Skeletal muscle tissue (tissue), 4 donors: ENCODE results near the gene ING5. TPM values are rescaled to one million over a fixed set of nuclear protein-coding genes. Genes with fewer than 3 reads are reported as not detected.

Source experiments
- H3K27ac ChIP-seq: one replicate; pipeline ENCODE4 v1.7.0; 2013; ENCODE audit warnings: mild to moderate bottlenecking, low read depth, low read length, inconsistent platforms
- H3K27me3 ChIP-seq, 3 donors: one replicate each; pipeline ENCODE4 v1.7.0; 2013; ENCODE audit warnings: low read length in 3 of 3; ENCODE audit not compliant: control insufficient read depth in 3 of 3, insufficient read depth in 3 of 3
- H3K36me3 ChIP-seq, 3 donors: one replicate each; pipeline ENCODE4 v1.7.0; 2013; ENCODE audit warnings: low read length in 3 of 3; ENCODE audit not compliant: control insufficient read depth in 3 of 3, insufficient read depth in 3 of 3
- H3K4me1 ChIP-seq, 3 donors: one replicate each; pipeline ENCODE4 v1.7.0; 2013; ENCODE audit warnings: low read length in 3 of 3, mild to moderate bottlenecking in 3 of 3; ENCODE audit not compliant: control insufficient read depth in 3 of 3, insufficient read depth in 3 of 3
- H3K4me3 ChIP-seq, 3 donors: one replicate each; pipeline ENCODE4 v1.7.0; 2013; ENCODE audit warnings: low read length in 3 of 3
- H3K9ac ChIP-seq, 3 donors: one replicate each; pipeline ENCODE4 v1.7.0; 2013; ENCODE audit warnings: low read length in 3 of 3, mild to moderate bottlenecking in 3 of 3, moderate library complexity in 2 of 3, low read depth in 1 of 3
- H3K9me3 ChIP-seq, 3 donors: one replicate each; pipeline ENCODE4 v1.7.0; 2013; ENCODE audit warnings: low read length in 3 of 3; ENCODE audit not compliant: control insufficient read depth in 3 of 3
- total RNA-seq: library from RNA; depleted of rRNA; stranded (reverse); fragments of >200 nt; gene quantifications from one replicate; pipeline ENCODE4 v1.2.3, GENCODE V29; 2014
- donor health status: Osteomylitis.

Gene ING5
- total RNA-seq, 1 donor from 2014 or later = 16.7 TPM

- no peaks in the 10 kb centered on the region for H3K36me3 ChIP-seq
- no peak overlapping the region for H3K4me3 ChIP-seq
- no peaks in the 10 kb centered on the region for H3K4me1 ChIP-seq
- no peak overlapping the region for H3K27ac ChIP-seq
- H3K9ac ChIP-seq = no peak overlapping the region
- peaks cover 15 to 27% (median 17%) of the 10 kb centered on the region in 3 donors for H3K27me3 ChIP-seq
- H3K9me3 ChIP-seq = no peaks in the 10 kb centered on the region
Measured at GRCh38 chr2:241777686-241778627, 76.1 kb downstream of the ING5 start.

Other genes starting within 250 kb of the ING5 start
- gene STK25, start 193.5 kb upstream of the ING5 start, total RNA-seq = 178 TPM
- gene BOK, start 143.3 kb upstream of the ING5 start, total RNA-seq = 25.1 TPM
- gene THAP4, start 64.9 kb upstream of the ING5 start, total RNA-seq = 35.5 TPM
- 29.2 TPM for gene ATG4B, start 64.3 kb upstream of the ING5 start, total RNA-seq
- 14.1 TPM for gene DTYMK, start 15.2 kb upstream of the ING5 start, total RNA-seq
- 5.7 TPM for gene D2HGDH, start 32.6 kb downstream of the ING5 start, total RNA-seq
- not detected for gene GAL3ST2, start 74.8 kb downstream of the ING5 start, total RNA-seq
- gene NEU4, start 107.2 kb downstream of the ING5 start, total RNA-seq = 4.2 TPM
- gene PDCD1, start 156.9 kb downstream of the ING5 start, total RNA-seq = not detected
- not detected for gene RTP5, start 167.7 kb downstream of the ING5 start, total RNA-seq